ENCODE measurements around the gene KIAA1217.

KIAA1217 gene

DNA sequence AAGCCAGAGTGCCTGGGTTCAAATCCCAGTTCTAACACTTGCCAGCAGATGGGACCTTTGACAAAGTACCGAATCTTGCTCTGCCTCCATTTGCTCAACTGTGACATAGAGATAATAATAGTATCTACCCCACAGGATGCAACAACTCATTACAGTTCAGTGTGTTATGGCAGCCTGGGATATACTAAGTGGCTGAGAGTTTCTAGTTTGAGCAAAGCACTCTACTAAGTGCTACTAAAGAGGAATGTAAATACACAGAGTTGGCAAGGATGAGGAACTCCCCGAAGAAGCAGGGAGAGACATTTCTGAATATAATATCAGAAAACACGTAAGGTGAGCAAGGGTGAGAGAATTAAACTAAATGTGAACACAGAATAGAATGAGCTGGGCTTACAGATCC is 271.5 kb downstream of the KIAA1217 start:
- Histone ChIP-seq H3K4me1 (ENCODE audit: control insufficient read depth, insufficient read depth, low read length) (0 out of 2 replicates have a peak, but pooled peaks cover 2% of the 10 kb centered on the region), H3K4me3 (ENCODE audit: low read depth, low read length) (no peak overlapping the region), H3K9me3 (ENCODE audit: control insufficient read depth, insufficient read depth, low read depth, low read length) (no peaks in the 10 kb centered on the region), H3K36me3 (ENCODE audit: control insufficient read depth in 2 of 2, insufficient read depth in 1 of 2, low read length in 2 of 2) (peaks cover 0 to 6% of the 10 kb centered on the region in 2 experiments; a peak in 1 of 3 replicates), H3K27ac (ENCODE audit: extremely low read depth, low read depth, low read length) (no peak overlapping the region)
- no peak for TF ChIP-seq ZNF837 (tag by site-specific recombination; IDR thresholded peaks at IDR 0.05)
- TF ChIP-seq, protein P1, sequence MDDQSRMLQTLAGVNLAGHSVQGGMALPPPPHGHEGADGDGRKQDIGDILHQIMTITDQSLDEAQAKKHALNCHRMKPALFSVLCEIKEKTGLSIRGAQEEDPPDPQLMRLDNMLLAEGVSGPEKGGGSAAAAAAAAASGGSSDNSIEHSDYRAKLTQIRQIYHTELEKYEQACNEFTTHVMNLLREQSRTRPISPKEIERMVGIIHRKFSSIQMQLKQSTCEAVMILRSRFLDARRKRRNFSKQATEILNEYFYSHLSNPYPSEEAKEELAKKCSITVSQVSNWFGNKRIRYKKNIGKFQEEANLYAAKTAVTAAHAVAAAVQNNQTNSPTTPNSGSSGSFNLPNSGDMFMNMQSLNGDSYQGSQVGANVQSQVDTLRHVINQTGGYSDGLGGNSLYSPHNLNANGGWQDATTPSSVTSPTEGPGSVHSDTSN (CRISPR knock-in tag; IDR thresholded peaks at IDR 0.05), result no peak
- no peak for TF ChIP-seq ZNF155 (tag by site-specific recombination; IDR thresholded peaks at IDR 0.05)
- TF ChIP-seq, protein P2, sequence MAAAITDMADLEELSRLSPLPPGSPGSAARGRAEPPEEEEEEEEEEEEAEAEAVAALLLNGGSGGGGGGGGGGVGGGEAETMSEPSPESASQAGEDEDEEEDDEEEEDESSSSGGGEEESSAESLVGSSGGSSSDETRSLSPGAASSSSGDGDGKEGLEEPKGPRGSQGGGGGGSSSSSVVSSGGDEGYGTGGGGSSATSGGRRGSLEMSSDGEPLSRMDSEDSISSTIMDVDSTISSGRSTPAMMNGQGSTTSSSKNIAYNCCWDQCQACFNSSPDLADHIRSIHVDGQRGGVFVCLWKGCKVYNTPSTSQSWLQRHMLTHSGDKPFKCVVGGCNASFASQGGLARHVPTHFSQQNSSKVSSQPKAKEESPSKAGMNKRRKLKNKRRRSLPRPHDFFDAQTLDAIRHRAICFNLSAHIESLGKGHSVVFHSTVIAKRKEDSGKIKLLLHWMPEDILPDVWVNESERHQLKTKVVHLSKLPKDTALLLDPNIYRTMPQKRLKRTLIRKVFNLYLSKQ (tag by site-specific recombination; IDR thresholded peaks at IDR 0.05; ENCODE audit: borderline replicate concordance), result no peak
- no peak for TF ChIP-seq ZNF585B (tag by site-specific recombination; IDR thresholded peaks at IDR 0.05)
- TF ChIP-seq ZNF707 (tag by site-specific recombination; IDR thresholded peaks at IDR 0.05), result no peak
- TF ChIP-seq ZBTB17 (tag by site-specific recombination; IDR thresholded peaks at IDR 0.05), result no peak
- TF ChIP-seq, protein P3, sequence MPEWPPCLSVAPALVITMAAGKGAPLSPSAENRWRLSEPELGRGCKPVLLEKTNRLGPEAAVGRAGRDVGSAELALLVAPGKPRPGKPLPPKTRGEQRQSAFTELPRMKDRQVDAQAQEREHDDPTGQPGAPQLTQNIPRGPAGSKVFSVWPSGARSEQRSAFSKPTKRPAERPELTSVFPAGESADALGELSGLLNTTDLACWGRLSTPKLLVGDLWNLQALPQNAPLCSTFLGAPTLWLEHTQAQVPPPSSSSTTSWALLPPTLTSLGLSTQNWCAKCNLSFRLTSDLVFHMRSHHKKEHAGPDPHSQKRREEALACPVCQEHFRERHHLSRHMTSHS (tag by site-specific recombination; IDR thresholded peaks at IDR 0.05), result no peak
- no peak for TF ChIP-seq ZSCAN23 (tag by site-specific recombination; IDR thresholded peaks at IDR 0.05)
- TF ChIP-seq, protein P4, sequence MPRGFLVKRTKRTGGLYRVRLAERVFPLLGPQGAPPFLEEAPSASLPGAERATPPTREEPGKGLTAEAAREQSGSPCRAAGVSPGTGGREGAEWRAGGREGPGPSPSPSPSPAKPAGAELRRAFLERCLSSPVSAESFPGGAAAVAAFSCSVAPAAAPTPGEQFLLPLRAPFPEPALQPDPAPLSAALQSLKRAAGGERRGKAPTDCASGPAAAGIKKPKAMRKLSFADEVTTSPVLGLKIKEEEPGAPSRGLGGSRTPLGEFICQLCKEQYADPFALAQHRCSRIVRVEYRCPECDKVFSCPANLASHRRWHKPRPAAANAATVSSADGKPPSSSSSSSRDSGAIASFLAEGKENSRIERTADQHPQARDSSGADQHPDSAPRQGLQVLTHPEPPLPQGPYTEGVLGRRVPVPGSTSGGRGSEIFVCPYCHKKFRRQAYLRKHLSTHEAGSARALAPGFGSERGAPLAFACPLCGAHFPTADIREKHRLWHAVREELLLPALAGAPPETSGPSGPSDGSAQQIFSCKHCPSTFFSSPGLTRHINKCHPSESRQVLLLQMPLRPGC (tag by site-specific recombination; IDR thresholded peaks at IDR 0.05), result no peak
- TF ChIP-seq, protein P5, sequence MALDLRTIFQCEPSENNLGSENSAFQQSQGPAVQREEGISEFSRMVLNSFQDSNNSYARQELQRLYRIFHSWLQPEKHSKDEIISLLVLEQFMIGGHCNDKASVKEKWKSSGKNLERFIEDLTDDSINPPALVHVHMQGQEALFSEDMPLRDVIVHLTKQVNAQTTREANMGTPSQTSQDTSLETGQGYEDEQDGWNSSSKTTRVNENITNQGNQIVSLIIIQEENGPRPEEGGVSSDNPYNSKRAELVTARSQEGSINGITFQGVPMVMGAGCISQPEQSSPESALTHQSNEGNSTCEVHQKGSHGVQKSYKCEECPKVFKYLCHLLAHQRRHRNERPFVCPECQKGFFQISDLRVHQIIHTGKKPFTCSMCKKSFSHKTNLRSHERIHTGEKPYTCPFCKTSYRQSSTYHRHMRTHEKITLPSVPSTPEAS (tag by site-specific recombination; IDR thresholded peaks at IDR 0.05), result no peak
- no peak for TF ChIP-seq ZNF501 (tag by site-specific recombination; IDR thresholded peaks at IDR 0.05)
- TF ChIP-seq KLF16 (tag by site-specific recombination; IDR thresholded peaks at IDR 0.05), result no peak
- TF ChIP-seq, protein P6, sequence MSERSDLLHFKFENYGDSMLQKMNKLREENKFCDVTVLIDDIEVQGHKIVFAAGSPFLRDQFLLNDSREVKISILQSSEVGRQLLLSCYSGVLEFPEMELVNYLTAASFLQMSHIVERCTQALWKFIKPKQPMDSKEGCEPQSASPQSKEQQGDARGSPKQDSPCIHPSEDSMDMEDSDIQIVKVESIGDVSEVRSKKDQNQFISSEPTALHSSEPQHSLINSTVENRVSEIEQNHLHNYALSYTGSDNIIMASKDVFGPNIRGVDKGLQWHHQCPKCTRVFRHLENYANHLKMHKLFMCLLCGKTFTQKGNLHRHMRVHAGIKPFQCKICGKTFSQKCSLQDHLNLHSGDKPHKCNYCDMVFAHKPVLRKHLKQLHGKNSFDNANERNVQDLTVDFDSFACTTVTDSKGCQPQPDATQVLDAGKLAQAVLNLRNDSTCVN (tag by site-specific recombination; optimal IDR thresholded peaks at IDR 0.05), result no peak
- no peak for TF ChIP-seq WT1 (tag by site-specific recombination; IDR thresholded peaks at IDR 0.05)
- no peak for TF ChIP-seq ZNF10 (tag by site-specific recombination; IDR thresholded peaks at IDR 0.05)
- no peak for TF ChIP-seq ZNF274 (IDR thresholded peaks at IDR 0.05; ENCODE audit: low read length)
- no peak for TF ChIP-seq ZNF274 (tag by site-specific recombination; IDR thresholded peaks at IDR 0.05; ENCODE audit: borderline replicate concordance)
- CTCF ChIA-PET, result interaction anchor here (1.1 kb wide), 2 partner anchors 10 to 24 kb away, joined by 3 read pairs; no protein-coding TSS in a partner anchor
- POLR2A ChIA-PET, result no interaction called here

DNA sequence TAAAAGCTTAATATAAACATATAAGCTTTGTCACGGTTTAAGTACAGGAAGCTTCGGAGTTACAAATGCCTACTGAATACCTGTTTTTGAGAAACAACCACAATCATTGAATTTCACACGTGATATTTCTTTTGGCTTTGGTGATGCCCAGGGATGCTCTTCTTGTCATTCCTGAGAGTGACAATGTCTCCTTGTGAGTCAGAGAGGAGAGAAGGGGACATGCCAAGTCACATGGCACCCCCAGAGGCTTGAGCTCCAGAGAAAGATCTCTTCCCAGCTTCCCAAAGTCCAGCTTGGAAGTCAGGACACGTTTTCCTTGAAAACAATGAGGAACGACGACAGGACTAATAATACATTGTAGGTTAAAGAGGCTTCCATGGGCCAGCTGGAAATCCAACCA is 272.3 kb downstream of the KIAA1217 start:
- Histone ChIP-seq H3K9me3 (ENCODE audit: control insufficient read depth, insufficient read depth, low read depth, low read length) (no peaks in the 10 kb centered on the region), H3K36me3 (ENCODE audit: control insufficient read depth in 2 of 2, insufficient read depth in 1 of 2, low read length in 2 of 2) (peaks cover 0 to 5% of the 10 kb centered on the region in 2 experiments; a peak in 1 of 3 replicates), H3K27ac (ENCODE audit: extremely low read depth, low read depth, low read length) (no peak overlapping the region), H3K4me1 (ENCODE audit: control insufficient read depth, insufficient read depth, low read length) (0 out of 2 replicates have a peak, but pooled peaks cover 2% of the 10 kb centered on the region), H3K4me3 (ENCODE audit: low read depth, low read length) (no peak overlapping the region)
- POLR2A ChIA-PET, result no interaction called here
- TF ChIP-seq, protein P7, sequence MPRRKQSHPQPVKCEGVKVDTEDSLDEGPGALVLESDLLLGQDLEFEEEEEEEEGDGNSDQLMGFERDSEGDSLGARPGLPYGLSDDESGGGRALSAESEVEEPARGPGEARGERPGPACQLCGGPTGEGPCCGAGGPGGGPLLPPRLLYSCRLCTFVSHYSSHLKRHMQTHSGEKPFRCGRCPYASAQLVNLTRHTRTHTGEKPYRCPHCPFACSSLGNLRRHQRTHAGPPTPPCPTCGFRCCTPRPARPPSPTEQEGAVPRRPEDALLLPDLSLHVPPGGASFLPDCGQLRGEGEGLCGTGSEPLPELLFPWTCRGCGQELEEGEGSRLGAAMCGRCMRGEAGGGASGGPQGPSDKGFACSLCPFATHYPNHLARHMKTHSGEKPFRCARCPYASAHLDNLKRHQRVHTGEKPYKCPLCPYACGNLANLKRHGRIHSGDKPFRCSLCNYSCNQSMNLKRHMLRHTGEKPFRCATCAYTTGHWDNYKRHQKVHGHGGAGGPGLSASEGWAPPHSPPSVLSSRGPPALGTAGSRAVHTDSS (tag by site-specific recombination; IDR thresholded peaks at IDR 0.05), result no peak
- TF ChIP-seq ZNF670 (tag by site-specific recombination; IDR thresholded peaks at IDR 0.05; ENCODE audit: low read depth), result no peak
- no peak for TF ChIP-seq ZNF830 (tag by site-specific recombination; IDR thresholded peaks at IDR 0.05; ENCODE audit: low read depth)
- TF ChIP-seq ZNF544 (tag by site-specific recombination; IDR thresholded peaks at IDR 0.05), result no peak
- TF ChIP-seq ZNF792 (tag by site-specific recombination; IDR thresholded peaks at IDR 0.05), result no peak
- CTCF ChIA-PET, result interaction anchor here (0.6 to 1.1 kb wide), 3 partner anchors 10 to 29 kb away, joined by 3 read pairs; no protein-coding TSS in a partner anchor
